HG03064 (cell line): Measurements from ENCODE around the gene NUP155.
A peak's percentile ranks its signal among the peaks of the same experiment; 100 is the strongest.
"Not testable (repeated sequence)": the region's sequence is repeated elsewhere in the genome, so short reads cannot be mapped to it uniquely, and the experiment has no call there.

ENCODE experiments used
- ATAC-seq: cut with Tn5 transposase; IDR thresholded peaks from one replicate; pipeline ENCODE4 v1.9.1; 2021; ENCODE audit warnings: low read depth; ENCODE audit not compliant: unreplicated experiment

NUP155 gene

GRCh38 chr5:37283214-37283820 lies 87.6 kb downstream of the NUP155 start:
- no peak for ATAC-seq

- no peak for ATAC-seq
Observed at GRCh38 chr5:37275511-37275910, 95.4 kb downstream of the NUP155 start.

- ATAC-seq, result no peak
Observed at GRCh38 chr5:37272511-37272910, 98.4 kb downstream of the NUP155 start.

- not testable (repeated sequence) for ATAC-seq
Observed at GRCh38 chr5:37268100-37268499, 102.8 kb downstream of the NUP155 start.

GRCh38 chr5:37255774-37256358 lies 115.0 kb downstream of the NUP155 start:
- ATAC-seq, result no peak

- ATAC-seq, result no peak
Observed at GRCh38 chr5:37254581-37254980, 116.3 kb downstream of the NUP155 start.

- no peak for ATAC-seq
Observed at GRCh38 chr5:37251665-37252064, 119.2 kb downstream of the NUP155 start.

GRCh38 chr5:37249815-37250164 lies 121.1 kb downstream of the NUP155 start:
- no peak for ATAC-seq

GRCh38 chr5:37248970-37249814 lies 121.7 kb downstream of the NUP155 start, which contains the start of gene CPLANE1:
Gene CPLANE1 (minus strand): TSS chr5:37249376. CDS start chr5:37247698, 1,678 bp downstream.
- ATAC-seq, result peak; percentile 79

- no peak for ATAC-seq
Observed at GRCh38 chr5:37248421-37248969, 122.4 kb downstream of the NUP155 start.

- no peak for ATAC-seq
Observed at GRCh38 chr5:37247496-37247895, 123.4 kb downstream of the NUP155 start.

- ATAC-seq, result no peak
Observed at GRCh38 chr5:37247036-37247435, 123.9 kb downstream of the NUP155 start.
